HEK293 (cell line): ENCODE measurements around the gene BCL11A.
A peak's percentile ranks its signal among the peaks of the same experiment; 100 is the strongest.

ENCODE experiments used
- CTCF ChIA-PET: fragments of 350-600 bp; formaldehyde crosslinking; extraction: SDS; loops from one replicate; lab custom pipeline; 2021; ENCODE audit warnings: antibody characterized with exemption; lab: Yijun Ruan, JAX
- POLR2A ChIA-PET: fragments of 300-600 bp; formaldehyde crosslinking; extraction: SDS; loops from one replicate; lab custom pipeline; 2020; ENCODE audit warnings: antibody characterized with exemption, inconsistent platforms; lab: Yijun Ruan, JAX
- H3K27ac ChIP-seq: fragments of 200-500 bp; sonication (Bioruptor generic); 2 replicates; pipeline ENCODE4 v1.5.1; 2014; ENCODE audit warnings: low read depth, low read length, control low read depth, inconsistent platforms; ENCODE audit errors: extremely low read depth
- H3K36me3 ChIP-seq, 2 experiments: fragments of 200-500 bp in 1 of 2; sonication (Bioruptor generic) in 1 of 2; 1 replicate in 1 of 2; 2 replicates in 1 of 2; pipeline ENCODE4 v1.5.1; 2014 to 2017; ENCODE audit warnings: inconsistent platforms in 2 of 2, low read length in 2 of 2; ENCODE audit not compliant: control insufficient read depth in 2 of 2, insufficient read depth in 1 of 2
- H3K4me1 ChIP-seq: fragments of 200-500 bp; sonication (Bioruptor generic); 2 replicates; pipeline ENCODE4 v1.5.1; 2014; ENCODE audit warnings: mild to moderate bottlenecking, low read length, inconsistent platforms; ENCODE audit not compliant: control insufficient read depth, insufficient read depth
- H3K4me3 ChIP-seq: 2 replicates; pipeline ENCODE4 v1.5.1; 2011; ENCODE audit warnings: low read depth, mild to moderate bottlenecking, control low read depth, low read length, moderate library complexity
- H3K9me3 ChIP-seq: fragments of 200-500 bp; sonication (Bioruptor generic); 2 replicates; pipeline ENCODE4 v1.5.1; 2014; ENCODE audit warnings: low read depth, low read length, inconsistent platforms; ENCODE audit not compliant: control insufficient read depth, insufficient read depth
- KLF10 ChIP-seq: fragments of 450-650 bp; IDR thresholded peaks from 2 replicates; pipeline ENCODE4 v1.5.1; 2018; ENCODE audit warnings: missing biosample characterization, mild to moderate bottlenecking, missing genetic modification characterization
- OVOL3 ChIP-seq: fragments of 450-650 bp; formaldehyde crosslinking; IDR thresholded peaks from 2 replicates; pipeline ENCODE4 v1.5.1; 2016; ENCODE audit warnings: missing biosample characterization, missing genetic modification characterization
- SP2 ChIP-seq: fragments of 450-650 bp; formaldehyde crosslinking; IDR thresholded peaks from 2 replicates; pipeline ENCODE4 v1.5.1; 2016; ENCODE audit warnings: missing biosample characterization, missing genetic modification characterization
- ZBTB8A ChIP-seq: fragments of 450-650 bp; formaldehyde crosslinking; IDR thresholded peaks from 2 replicates; pipeline ENCODE4 v1.5.1; 2016; ENCODE audit warnings: missing biosample characterization, missing genetic modification characterization
- ZNF266 ChIP-seq: fragments of 450-650 bp; formaldehyde crosslinking; IDR thresholded peaks from 2 replicates; pipeline ENCODE4 v1.5.1; 2016; ENCODE audit warnings: missing biosample characterization, missing genetic modification characterization, low read depth
- ZNF416 ChIP-seq: fragments of 450-650 bp; formaldehyde crosslinking; IDR thresholded peaks from 2 replicates; pipeline ENCODE4 v1.5.1; 2016; ENCODE audit warnings: missing biosample characterization, missing genetic modification characterization
- ZNF558 ChIP-seq: fragments of 450-650 bp; formaldehyde crosslinking; IDR thresholded peaks from 2 replicates; pipeline ENCODE4 v1.5.1; 2016; ENCODE audit warnings: missing biosample characterization, missing genetic modification characterization
- ZNF629 ChIP-seq: fragments of 450-650 bp; formaldehyde crosslinking; IDR thresholded peaks from 2 replicates; pipeline ENCODE4 v1.5.1; 2017; ENCODE audit warnings: missing biosample characterization, missing genetic modification characterization
- ZNF660 ChIP-seq: fragments of 450-650 bp; IDR thresholded peaks from 2 replicates; pipeline ENCODE4 v1.5.1; 2018; ENCODE audit warnings: missing biosample characterization, mild to moderate bottlenecking, missing genetic modification characterization
- ZNF692 ChIP-seq: fragments of 450-650 bp; formaldehyde crosslinking; IDR thresholded peaks from 2 replicates; pipeline ENCODE4 v1.5.1; 2016; ENCODE audit warnings: missing biosample characterization, missing genetic modification characterization
- ZNF792 ChIP-seq: fragments of 450-650 bp; formaldehyde crosslinking; IDR thresholded peaks from 2 replicates; pipeline ENCODE4 v1.5.1; 2016; ENCODE audit warnings: missing biosample characterization, missing genetic modification characterization
- ZSCAN4 ChIP-seq: fragments of 450-650 bp; formaldehyde crosslinking; IDR thresholded peaks from 2 replicates; pipeline ENCODE4 v1.5.1; 2017; ENCODE audit warnings: missing biosample characterization, missing genetic modification characterization
- TF ChIP-seq, protein P1 (sequence below): fragments of 450-650 bp; formaldehyde crosslinking; IDR thresholded peaks from 2 replicates; pipeline ENCODE4 v1.5.1; 2016; ENCODE audit warnings: missing biosample characterization, missing genetic modification characterization
- TF ChIP-seq, protein P2 (sequence below): fragments of 450-650 bp; formaldehyde crosslinking; IDR thresholded peaks from 2 replicates; pipeline ENCODE4 v1.5.1; 2017; ENCODE audit warnings: missing biosample characterization, missing genetic modification characterization
- TF ChIP-seq, protein P3 (sequence below): fragments of 450-650 bp; formaldehyde crosslinking; IDR thresholded peaks from 2 replicates; pipeline ENCODE4 v1.5.1; 2016; ENCODE audit warnings: missing biosample characterization, missing genetic modification characterization
- TF ChIP-seq, protein P4 (sequence below): fragments of 450-650 bp; formaldehyde crosslinking; IDR thresholded peaks from 2 replicates; pipeline ENCODE4 v1.5.0; 2017; ENCODE audit warnings: missing biosample characterization, missing genetic modification characterization, borderline replicate concordance

BCL11A gene

GRCh38 chr2:60554074-60554645, 706 bp upstream of the BCL11A start (continued):
- 0 out of 2 replicates have a peak, but pooled peaks have one; percentile 6 for TF ChIP-seq ZSCAN4 (tag by site-specific recombination)
- TF ChIP-seq, all 188 proteins: peak for 20

DNA sequence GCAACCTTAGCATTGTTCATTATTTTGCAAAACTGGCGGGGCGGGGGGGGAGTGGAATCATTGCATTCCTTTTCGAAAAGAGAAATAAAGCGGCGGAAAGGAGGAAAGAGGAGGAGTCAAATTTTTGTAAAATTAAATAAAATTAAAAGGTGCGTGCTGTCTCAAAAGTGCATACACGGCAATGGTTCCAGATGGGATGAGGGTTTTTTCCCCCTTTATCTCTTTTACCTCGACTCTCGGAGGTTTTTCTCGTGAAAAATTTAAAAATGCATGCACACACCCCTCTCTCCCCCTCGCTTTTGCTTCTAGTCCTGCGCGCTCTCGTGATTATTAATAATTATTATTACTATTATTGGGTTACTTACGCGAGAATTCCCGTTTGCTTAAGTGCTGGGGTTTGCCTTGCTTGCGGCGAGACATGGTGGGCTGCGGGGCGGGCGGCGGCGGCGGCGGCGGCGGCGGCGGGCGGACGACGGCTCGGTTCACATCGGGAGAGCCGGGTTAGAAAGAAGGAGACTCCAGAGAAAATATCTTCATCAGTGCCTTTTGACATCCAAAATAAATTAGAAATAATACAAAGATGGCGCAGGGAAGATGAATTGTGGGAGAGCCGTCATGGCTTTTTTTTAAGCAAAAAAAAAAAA, 481 bp downstream of the BCL11A start:
- CTCF ChIA-PET: no interaction called here
- Histone ChIP-seq H3K27ac (peak overlapping the region; percentile 99), H3K4me1 (peaks cover 13% of the 10 kb centered on the region), H3K36me3 (no peaks in the 10 kb centered on the region), H3K4me3 (peak overlapping the region; percentile 77), H3K9me3 (no peaks in the 10 kb centered on the region)
- no peak for TF ChIP-seq ZNF692 (tag by site-specific recombination)
- TF ChIP-seq, protein P1, sequence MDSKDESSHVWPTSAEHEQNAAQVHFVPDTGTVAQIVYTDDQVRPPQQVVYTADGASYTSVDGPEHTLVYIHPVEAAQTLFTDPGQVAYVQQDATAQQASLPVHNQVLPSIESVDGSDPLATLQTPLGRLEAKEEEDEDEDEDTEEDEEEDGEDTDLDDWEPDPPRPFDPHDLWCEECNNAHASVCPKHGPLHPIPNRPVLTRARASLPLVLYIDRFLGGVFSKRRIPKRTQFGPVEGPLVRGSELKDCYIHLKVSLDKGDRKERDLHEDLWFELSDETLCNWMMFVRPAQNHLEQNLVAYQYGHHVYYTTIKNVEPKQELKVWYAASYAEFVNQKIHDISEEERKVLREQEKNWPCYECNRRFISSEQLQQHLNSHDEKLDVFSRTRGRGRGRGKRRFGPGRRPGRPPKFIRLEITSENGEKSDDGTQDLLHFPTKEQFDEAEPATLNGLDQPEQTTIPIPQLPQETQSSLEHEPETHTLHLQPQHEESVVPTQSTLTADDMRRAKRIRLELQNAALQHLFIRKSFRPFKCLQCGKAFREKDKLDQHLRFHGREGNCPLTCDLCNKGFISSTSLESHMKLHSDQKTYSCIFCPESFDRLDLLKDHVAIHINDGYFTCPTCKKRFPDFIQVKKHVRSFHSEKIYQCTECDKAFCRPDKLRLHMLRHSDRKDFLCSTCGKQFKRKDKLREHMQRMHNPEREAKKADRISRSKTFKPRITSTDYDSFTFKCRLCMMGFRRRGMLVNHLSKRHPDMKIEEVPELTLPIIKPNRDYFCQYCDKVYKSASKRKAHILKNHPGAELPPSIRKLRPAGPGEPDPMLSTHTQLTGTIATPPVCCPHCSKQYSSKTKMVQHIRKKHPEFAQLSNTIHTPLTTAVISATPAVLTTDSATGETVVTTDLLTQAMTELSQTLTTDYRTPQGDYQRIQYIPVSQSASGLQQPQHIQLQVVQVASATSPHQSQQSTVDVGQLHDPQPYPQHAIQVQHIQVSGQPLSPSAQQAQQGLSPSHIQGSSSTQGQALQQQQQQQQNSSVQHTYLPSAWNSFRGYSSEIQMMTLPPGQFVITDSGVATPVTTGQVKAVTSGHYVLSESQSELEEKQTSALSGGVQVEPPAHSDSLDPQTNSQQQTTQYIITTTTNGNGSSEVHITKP (tag by site-specific recombination): peak; percentile 91
- TF ChIP-seq, protein P2, sequence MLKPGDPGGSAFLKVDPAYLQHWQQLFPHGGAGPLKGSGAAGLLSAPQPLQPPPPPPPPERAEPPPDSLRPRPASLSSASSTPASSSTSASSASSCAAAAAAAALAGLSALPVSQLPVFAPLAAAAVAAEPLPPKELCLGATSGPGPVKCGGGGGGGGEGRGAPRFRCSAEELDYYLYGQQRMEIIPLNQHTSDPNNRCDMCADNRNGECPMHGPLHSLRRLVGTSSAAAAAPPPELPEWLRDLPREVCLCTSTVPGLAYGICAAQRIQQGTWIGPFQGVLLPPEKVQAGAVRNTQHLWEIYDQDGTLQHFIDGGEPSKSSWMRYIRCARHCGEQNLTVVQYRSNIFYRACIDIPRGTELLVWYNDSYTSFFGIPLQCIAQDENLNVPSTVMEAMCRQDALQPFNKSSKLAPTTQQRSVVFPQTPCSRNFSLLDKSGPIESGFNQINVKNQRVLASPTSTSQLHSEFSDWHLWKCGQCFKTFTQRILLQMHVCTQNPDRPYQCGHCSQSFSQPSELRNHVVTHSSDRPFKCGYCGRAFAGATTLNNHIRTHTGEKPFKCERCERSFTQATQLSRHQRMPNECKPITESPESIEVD (tag by site-specific recombination): no peak
- TF ChIP-seq OVOL3: no peak
- TF ChIP-seq KLF10: 0 out of 2 replicates have a peak, but pooled peaks have one; percentile 34
- no peak for TF ChIP-seq ZBTB8A (tag by site-specific recombination)
- POLR2A ChIA-PET: interaction anchor here (0.6 to 2.5 kb wide), 16 partner anchors 12 to 901 kb away, joined by 3 to 13 read pairs (median 4); no protein-coding TSS in a partner anchor

GRCh38 chr2:60552078-60552850, 1.2 kb downstream of the BCL11A start:
- Histone ChIP-seq H3K9me3 (no peaks in the 10 kb centered on the region), H3K4me3 (peak overlapping the region; percentile 77), H3K27ac (peak overlapping the region; percentile 99), H3K36me3 (no peaks in the 10 kb centered on the region), H3K4me1 (peaks cover 14% of the 10 kb centered on the region)
- ChIA-PET CTCF (interaction anchor here (0.6 kb wide), 1 partner anchor 1016 kb away, joined by 3 read pairs; no protein-coding TSS in a partner anchor), POLR2A (interaction anchor here (0.7 to 2.5 kb wide), 4 partner anchors 11 to 80 kb away, joined by 3 to 8 read pairs (median 4); no protein-coding TSS in a partner anchor)
- TF ChIP-seq ZNF416 (no peak), ZNF660 (tag by site-specific recombination) (no peak), ZNF629 (tag by site-specific recombination) (peak; percentile 7; the same call in 1 of the 2 replicates), OVOL3 (no peak), ZNF266 (no peak), SP2 (tag by site-specific recombination) (peak; percentile 42; the same call in 1 of the 2 replicates), ZNF792 (tag by site-specific recombination) (no peak), ZNF558 (tag by site-specific recombination) (no peak)
- TF ChIP-seq, protein P3, sequence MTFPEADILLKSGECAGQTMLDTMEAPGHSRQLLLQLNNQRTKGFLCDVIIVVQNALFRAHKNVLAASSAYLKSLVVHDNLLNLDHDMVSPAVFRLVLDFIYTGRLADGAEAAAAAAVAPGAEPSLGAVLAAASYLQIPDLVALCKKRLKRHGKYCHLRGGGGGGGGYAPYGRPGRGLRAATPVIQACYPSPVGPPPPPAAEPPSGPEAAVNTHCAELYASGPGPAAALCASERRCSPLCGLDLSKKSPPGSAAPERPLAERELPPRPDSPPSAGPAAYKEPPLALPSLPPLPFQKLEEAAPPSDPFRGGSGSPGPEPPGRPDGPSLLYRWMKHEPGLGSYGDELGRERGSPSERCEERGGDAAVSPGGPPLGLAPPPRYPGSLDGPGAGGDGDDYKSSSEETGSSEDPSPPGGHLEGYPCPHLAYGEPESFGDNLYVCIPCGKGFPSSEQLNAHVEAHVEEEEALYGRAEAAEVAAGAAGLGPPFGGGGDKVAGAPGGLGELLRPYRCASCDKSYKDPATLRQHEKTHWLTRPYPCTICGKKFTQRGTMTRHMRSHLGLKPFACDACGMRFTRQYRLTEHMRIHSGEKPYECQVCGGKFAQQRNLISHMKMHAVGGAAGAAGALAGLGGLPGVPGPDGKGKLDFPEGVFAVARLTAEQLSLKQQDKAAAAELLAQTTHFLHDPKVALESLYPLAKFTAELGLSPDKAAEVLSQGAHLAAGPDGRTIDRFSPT (tag by site-specific recombination): peak; percentile 11; the same call in 1 of the 2 replicates
- TF ChIP-seq, protein P4, sequence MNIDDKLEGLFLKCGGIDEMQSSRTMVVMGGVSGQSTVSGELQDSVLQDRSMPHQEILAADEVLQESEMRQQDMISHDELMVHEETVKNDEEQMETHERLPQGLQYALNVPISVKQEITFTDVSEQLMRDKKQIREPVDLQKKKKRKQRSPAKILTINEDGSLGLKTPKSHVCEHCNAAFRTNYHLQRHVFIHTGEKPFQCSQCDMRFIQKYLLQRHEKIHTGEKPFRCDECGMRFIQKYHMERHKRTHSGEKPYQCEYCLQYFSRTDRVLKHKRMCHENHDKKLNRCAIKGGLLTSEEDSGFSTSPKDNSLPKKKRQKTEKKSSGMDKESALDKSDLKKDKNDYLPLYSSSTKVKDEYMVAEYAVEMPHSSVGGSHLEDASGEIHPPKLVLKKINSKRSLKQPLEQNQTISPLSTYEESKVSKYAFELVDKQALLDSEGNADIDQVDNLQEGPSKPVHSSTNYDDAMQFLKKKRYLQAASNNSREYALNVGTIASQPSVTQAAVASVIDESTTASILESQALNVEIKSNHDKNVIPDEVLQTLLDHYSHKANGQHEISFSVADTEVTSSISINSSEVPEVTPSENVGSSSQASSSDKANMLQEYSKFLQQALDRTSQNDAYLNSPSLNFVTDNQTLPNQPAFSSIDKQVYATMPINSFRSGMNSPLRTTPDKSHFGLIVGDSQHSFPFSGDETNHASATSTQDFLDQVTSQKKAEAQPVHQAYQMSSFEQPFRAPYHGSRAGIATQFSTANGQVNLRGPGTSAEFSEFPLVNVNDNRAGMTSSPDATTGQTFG (tag by site-specific recombination): no peak
